SHP77 treated with DMSO at 0.1 percent for 48 hours (cell line): Measurements from ENCODE around the gene S100PBP.

Experiments used
- DNase-seq: peaks from one replicate; lab custom pipeline; 2025; lab: John Stamatoyannopoulos, UW

Gene S100PBP

GRCh38 chr1:32870615-32871363, 53.3 kb downstream of the S100PBP start, which contains the start of gene FNDC5:
Gene FNDC5 (minus strand): TSS chr1:32870912.
- DNase-seq: no peak

GRCh38 chr1:32871364-32872191, 54.1 kb downstream of the S100PBP start:
- DNase-seq: no peak

- DNase-seq: no peak
Measured at GRCh38 chr1:32872192-32872460, 54.7 kb downstream of the S100PBP start.

GRCh38 chr1:32873484-32873883, 56.0 kb downstream of the S100PBP start:
- DNase-seq: no peak

- no peak for DNase-seq
Measured at GRCh38 chr1:32874860-32875752, 57.7 kb downstream of the S100PBP start.

GRCh38 chr1:32876341-32877210, 59.1 kb downstream of the S100PBP start:
- DNase-seq: no peak

GRCh38 chr1:32877211-32878110, 60.0 kb downstream of the S100PBP start:
- no peak for DNase-seq

GRCh38 chr1:32878183-32878582, 60.7 kb downstream of the S100PBP start:
- DNase-seq: no peak

- DNase-seq: no peak
Measured at GRCh38 chr1:32878637-32879041, 61.2 kb downstream of the S100PBP start.

GRCh38 chr1:32881291-32881690, 63.8 kb downstream of the S100PBP start:
- no peak for DNase-seq

GRCh38 chr1:32881871-32882850, 64.7 kb downstream of the S100PBP start:
- no peak for DNase-seq

- DNase-seq: no peak
Measured at GRCh38 chr1:32883338-32884031, 66.0 kb downstream of the S100PBP start.

- no peak for DNase-seq
Measured at GRCh38 chr1:32884032-32884372, 66.5 kb downstream of the S100PBP start.

GRCh38 chr1:32884726-32885125, 67.3 kb downstream of the S100PBP start:
- DNase-seq: no peak

GRCh38 chr1:32885676-32886003, 68.2 kb downstream of the S100PBP start:
- no peak for DNase-seq

GRCh38 chr1:32886004-32886827, 68.8 kb downstream of the S100PBP start, which contains the start of gene HPCA:
Gene HPCA (plus strand): TSS chr1:32886491. CDS start chr1:32888899, 2,408 bp downstream.
- DNase-seq: no peak

- no peak for DNase-seq
Measured at GRCh38 chr1:32886828-32887414, 69.5 kb downstream of the S100PBP start.
